NCI-H2196 treated with DMSO at 0.1 percent for 48 hours (cell line): ENCODE data around the gene KIT.

ENCODE experiments used
- DNase-seq: peaks from one replicate; lab custom pipeline; 2025; ENCODE audit not compliant: unreplicated experiment; lab: John Stamatoyannopoulos, UW

The KIT gene

GRCh38 chr4:54695788-54696187, 38.0 kb downstream of the KIT start:
- DNase-seq: no peak

GRCh38 chr4:54696649-54697048, 38.9 kb downstream of the KIT start:
- no peak for DNase-seq

DNA sequence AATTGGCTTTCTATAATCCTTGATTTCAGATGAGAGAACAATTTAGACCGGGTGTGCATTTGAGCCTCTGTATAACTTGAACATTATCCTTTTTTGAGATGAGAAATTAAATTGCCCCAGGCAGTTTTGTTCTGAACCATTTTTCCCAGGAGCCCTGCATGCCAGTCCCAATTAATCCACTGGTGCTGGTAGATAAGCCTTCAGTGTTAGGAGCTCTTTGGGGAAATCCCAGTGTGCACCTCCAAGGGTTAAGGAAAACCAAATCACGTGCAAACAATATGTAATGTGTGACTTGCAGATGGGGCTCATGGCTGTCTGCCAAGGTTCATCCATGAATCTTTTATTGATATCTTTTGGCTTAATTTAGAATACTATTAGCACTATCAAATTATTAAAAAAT, 43.2 kb downstream of the KIT start:
- no peak for DNase-seq

DNA sequence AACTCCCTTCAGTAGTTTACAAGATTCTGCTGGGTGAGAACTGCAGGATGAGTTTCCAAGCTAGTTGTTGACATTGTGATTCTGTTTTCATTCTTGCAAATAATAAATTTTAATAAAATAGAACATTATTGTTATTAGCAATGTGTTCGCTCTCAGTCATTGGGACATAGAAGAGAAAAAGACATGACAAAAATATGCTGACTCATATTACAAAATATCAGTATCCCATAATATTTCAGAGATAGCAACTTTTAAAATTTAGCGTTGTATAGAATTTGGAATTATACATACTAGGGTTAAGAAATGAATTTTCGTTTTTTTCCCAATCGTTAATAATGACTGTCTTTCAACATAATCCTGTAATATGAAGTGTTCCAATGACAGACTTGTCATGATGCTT, 45.4 kb downstream of the KIT start:
- no peak for DNase-seq

- no peak for DNase-seq
Observed at GRCh38 chr4:54707406-54707805, 49.6 kb downstream of the KIT start.

- no peak for DNase-seq
Observed at GRCh38 chr4:54708339-54709279, 50.9 kb downstream of the KIT start.

DNA sequence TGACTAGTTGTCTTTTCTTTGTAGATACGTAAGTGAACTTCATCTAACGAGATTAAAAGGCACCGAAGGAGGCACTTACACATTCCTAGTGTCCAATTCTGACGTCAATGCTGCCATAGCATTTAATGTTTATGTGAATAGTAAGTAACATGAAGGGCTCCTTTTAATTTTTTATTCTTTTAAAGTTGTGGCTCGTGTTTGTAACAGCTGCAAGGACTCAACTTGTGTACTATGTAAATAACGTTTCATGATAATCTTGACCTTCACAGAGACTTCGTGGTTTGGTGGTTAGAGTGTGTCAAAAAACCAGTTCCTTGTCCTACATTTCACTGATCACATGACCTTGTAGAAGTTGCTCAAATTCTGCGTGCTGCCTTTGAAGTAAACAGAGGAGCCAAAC, 51.6 kb downstream of the KIT start:
- DNase-seq: no peak

DNA sequence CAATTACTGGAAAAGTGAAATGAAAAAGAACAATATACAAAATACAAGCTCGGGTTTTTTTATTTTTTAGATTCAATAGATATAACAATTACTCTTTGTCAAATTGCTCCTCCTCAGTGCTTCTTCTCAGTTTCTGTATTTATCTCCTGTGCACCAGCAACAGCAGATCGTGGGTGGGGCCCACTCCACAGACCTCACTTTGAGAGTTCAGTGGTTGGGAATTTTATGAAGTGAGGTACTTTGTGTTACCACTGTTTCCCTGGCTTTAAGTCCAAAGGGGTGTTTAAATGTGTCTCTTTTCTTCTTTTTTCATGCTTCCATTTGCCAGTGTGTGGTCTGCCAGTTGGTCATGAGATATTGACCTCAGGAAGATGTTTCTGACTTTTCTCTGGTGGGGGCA, 54.4 kb downstream of the KIT start:
- no peak for DNase-seq

GRCh38 chr4:54714631-54715030, 56.9 kb downstream of the KIT start:
- DNase-seq: no peak

DNA sequence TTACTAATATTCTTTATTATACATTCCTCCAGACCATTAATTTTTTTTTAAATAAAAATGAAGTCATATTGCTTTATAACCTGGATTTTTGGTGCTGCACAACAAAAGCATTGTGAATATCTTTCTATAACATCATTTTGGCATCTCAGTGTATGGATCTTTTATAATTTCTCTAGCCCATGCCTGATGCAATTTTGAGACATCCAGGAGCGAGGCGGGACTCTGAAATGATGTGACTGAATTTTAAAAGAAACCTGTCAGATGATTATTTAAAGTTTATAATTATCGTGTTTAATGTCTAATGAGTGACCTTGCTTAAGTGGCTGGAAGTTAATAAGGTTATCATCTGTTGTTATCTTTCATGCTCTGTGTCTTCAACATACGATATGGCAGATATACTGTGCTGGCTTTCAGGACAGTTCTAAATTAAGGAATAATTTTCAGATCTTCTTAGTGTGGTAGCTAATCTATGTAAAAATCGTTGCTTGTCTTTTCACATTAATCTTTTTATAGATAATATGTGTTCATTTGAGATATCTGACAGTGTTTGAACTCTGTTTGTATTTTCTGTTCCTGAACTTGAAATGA, 58.8 kb downstream of the KIT start:
- no peak for DNase-seq

DNA sequence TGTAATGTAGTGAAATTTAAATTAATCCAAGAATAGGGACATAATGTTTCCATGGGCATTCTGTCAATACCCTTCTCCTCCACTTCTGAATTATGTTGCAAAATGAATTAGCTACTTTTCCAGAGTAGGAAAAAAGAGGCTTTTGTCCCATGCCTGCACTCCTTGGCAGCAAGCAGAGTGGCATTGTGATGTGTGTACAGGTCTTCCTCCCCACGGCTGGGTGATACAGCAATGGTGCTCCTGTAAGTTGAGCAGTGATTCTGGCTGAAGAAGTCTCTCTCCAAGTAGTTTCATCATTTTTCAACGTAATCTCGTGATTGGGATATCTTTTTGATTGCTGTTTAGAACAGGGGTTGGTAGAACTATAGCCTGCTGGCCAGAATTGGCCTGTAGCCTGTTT, 59.9 kb downstream of the KIT start:
- DNase-seq: no peak

DNA sequence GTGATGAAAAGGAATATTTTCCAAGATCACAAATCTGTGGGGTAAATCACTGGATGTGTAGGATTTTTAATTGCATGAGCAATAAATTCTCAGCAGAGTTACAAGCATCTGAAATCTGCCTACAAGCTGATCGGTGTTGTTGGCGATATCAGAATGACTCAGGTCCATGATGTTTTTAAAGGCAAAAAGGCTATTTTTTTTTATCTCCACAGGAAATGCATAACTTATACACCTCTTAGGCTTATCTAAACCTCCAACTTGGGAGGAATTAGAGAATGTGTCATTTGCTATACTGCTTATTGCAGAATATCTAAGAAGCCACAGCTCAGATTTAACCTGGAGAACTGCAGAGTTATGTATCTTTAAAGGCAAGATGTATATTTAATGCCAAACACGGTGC, 61.6 kb downstream of the KIT start:
- DNase-seq: no peak

DNA sequence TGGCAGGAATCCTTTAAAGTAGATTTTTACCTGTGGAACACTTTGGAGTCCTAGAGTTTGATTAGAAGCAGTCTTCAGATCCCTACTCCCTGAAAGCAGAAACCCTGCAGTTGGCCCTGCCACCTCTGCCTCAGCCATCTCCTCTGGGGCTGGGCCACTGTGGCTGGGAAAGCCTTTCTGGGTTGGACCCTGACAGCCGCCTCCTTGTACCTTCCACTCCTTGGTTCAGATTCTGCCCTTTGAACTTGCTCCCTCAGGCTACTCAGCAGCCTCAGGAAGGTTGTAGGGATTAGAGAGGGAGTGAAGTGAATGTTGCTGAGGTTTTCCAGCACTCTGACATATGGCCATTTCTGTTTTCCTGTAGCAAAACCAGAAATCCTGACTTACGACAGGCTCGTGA, 65.5 kb downstream of the KIT start:
- DNase-seq: no peak

DNA sequence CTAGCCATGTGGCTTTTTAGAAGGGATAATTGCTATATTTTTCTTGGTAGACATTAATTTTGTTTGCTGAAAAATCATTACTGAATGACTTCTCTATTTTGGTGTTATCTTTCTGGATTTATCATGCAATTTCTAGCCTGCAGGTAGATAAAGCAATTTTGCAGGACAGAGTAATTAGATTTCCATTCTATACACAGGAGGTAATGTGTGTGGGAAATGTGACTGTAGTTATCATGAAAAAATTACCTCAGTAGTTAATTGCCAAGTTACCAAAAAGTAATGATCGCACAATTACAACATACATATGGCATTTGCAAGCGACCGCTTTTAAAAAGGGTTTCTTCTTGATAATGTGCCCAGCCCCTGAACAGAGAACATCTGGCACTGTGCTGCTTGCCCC, 66.1 kb downstream of the KIT start:
- no peak for DNase-seq

DNA sequence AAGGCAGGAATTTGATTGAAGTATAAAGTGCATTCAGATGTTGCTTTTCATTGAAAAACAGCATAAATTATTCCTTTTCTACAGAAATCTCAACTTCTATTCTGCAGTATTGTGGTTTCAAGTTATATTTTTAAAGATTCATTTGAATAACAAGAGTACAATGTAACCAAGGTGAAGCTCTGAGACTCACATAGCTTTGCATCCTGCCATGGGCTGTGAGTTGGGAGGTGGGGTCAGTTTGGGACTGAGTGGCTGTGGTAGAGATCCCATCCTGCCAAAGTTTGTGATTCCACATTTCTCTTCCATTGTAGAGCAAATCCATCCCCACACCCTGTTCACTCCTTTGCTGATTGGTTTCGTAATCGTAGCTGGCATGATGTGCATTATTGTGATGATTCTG, 69.2 kb downstream of the KIT start:
- no peak for DNase-seq

GRCh38 chr4:54727346-54727745, 69.6 kb downstream of the KIT start:
- DNase-seq: no peak

DNA sequence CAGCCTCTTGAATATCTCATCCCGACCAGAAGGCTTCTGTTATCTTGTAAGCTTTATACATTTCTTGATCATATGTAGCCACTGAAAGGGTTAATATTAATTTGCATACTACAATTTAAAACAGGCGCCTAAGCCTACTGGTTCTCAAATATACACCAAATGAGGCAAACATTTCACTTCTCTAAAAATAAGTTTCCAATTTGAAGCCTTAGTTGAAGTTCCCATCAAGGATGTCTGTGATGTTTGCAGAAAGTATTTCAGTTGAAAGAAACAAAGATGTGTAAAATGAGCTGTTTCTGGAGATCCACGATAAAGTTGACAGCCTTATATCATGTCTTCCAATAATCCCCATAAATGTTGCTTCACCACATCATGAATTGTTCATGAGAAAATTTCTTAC, 70.6 kb downstream of the KIT start:
- DNase-seq: no peak

- no peak for DNase-seq
Observed at GRCh38 chr4:54729256-54729655, 71.5 kb downstream of the KIT start.

GRCh38 chr4:54730581-54730980, 72.8 kb downstream of the KIT start:
- no peak for DNase-seq

DNA sequence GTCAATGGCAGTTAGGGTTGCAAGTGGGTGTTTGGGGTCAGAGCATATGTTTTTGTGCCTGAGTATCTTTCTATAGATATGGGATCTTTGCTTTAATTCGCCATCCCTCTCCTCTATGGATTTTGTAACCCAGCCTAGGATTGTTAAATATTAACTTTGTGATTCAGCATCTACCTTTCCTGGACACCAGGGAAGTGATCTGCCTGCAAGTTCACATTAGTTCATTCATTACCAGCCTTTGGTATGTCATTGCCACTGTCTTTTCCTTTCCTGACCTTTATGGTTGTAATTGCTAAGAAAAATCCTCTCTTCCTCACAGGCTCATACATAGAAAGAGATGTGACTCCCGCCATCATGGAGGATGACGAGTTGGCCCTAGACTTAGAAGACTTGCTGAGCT, 73.8 kb downstream of the KIT start:
- no peak for DNase-seq

DNA sequence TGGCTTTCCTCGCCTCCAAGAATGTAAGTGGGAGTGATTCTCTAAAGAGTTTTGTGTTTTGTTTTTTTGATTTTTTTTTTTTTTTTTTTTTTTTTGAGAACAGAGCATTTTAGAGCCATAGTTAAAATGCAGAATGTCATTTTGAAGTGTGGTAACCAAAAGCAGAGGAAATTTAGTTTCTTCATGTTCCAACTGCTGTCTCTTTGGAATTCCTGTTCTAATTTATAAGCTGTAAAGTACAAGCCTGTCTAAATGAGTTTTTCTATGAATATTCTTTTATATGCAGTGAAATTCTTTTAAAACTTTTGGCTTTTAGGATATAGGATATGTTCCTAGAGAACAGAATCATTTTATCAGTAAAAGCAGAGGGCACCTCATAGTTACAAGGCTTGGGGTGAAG, 74.2 kb downstream of the KIT start:
- no peak for DNase-seq

DNA sequence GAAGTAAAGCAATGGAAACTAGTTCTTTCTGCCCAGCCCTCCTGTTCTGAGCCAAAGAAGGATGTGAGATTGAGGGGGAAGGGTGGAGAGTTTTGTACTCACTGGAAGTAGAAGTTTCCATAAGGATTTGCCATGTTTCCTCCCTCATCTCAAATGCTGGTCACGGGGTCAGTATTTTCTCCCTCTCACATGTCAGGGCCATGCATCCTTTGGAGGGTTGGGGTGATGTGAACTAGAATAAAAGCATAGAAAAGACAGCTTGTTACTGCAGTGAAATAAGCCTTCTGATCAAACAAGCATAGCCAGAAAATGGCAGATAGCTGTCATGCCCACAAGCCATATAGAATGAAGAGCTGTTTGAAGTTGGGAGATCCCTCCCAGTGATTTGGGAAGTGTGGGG, 79.7 kb downstream of the KIT start:
- DNase-seq: no peak

DNA sequence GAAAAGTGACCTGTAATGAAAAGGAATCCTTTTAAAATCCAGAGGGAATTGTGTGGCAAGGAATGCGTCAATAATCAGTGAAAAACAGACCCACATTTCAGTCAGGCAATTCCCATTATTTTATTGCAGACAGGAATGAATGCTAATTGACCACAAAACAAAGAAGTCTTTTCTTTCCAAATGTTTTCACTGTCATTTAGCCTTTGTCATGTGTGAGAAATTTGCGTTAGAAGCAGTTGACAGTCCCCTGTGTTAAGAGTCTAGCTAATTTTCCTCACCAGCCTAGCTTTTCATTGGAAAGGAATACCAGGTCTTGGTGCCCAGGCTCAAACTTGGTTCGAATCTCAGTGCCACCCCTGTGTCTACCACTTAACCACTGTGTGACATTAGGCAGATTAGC, 83.4 kb downstream of the KIT start:
- no peak for DNase-seq
